Inflammatory macrophage treated with lipopolysaccharide for 1 hour (primary cell): ENCODE measurements around the gene MYORG.

Source experiments
- DNase-seq, 2 donors: peaks; one replicate each; pipeline ENCODE4 v3.0.0-alpha.2; 2020 to 2022

The MYORG gene

GRCh38 chr9:34331196-34331595 is 45.5 kb downstream of the MYORG start:
- no peak for DNase-seq

- DNase-seq = peak; percentile 100
Observed at GRCh38 chr9:34328987-34329832, 47.5 kb downstream of the MYORG start, which contains the start of the genes KIF24 and NUDT2. KIF24 (minus strand) TSS chr9:34329268; CDS start chr9:34311346, 17,922 bp downstream. NUDT2 (plus strand) TSS chr9:34329569; CDS start chr9:34339040, 9,471 bp downstream.

GRCh38 chr9:34328500-34328986 is 48.2 kb downstream of the MYORG start:
- DNase-seq = peak; percentile 43 to 62

GRCh38 chr9:34326690-34327089 is 50.0 kb downstream of the MYORG start:
- no peak for DNase-seq

GRCh38 chr9:34322899-34323591 is 53.7 kb downstream of the MYORG start:
- no peak for DNase-seq

GRCh38 chr9:34321451-34321850 is 55.2 kb downstream of the MYORG start:
- DNase-seq = no peak

- DNase-seq = no peak
Observed at GRCh38 chr9:34318163-34318790, 58.4 kb downstream of the MYORG start.

GRCh38 chr9:34317436-34317835 is 59.3 kb downstream of the MYORG start:
- no peak for DNase-seq
